ENCODE data around the gene TNIK.

DNA sequence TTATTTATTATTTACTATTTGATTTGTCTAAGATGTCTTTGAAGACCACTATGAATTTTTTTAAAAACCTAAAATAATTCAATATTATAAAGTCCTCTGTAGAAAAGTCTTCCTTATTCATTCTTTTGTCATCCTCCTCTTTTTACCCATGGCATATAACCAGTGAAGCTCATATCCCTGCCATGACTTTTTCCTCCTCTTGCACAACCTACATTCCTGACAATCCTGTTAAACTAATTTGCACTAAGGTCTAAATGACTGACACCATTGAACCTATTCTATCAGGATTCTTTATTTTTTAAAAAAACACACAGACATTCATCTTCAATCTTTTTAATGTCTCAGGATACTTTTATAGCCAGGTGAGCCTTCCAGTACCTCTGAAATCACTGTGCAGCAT lies 273.8 kb downstream of the TNIK start:
- no peak for TF ChIP-seq POLR2A (IDR thresholded peaks at IDR 0.05)
- TF ChIP-seq, protein P1, sequence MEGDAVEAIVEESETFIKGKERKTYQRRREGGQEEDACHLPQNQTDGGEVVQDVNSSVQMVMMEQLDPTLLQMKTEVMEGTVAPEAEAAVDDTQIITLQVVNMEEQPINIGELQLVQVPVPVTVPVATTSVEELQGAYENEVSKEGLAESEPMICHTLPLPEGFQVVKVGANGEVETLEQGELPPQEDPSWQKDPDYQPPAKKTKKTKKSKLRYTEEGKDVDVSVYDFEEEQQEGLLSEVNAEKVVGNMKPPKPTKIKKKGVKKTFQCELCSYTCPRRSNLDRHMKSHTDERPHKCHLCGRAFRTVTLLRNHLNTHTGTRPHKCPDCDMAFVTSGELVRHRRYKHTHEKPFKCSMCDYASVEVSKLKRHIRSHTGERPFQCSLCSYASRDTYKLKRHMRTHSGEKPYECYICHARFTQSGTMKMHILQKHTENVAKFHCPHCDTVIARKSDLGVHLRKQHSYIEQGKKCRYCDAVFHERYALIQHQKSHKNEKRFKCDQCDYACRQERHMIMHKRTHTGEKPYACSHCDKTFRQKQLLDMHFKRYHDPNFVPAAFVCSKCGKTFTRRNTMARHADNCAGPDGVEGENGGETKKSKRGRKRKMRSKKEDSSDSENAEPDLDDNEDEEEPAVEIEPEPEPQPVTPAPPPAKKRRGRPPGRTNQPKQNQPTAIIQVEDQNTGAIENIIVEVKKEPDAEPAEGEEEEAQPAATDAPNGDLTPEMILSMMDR (IDR thresholded peaks at IDR 0.05 in 8 of 11, conservative IDR thresholded peaks at IDR 0.05 in 3 of 11): no peak
- no peak for TF ChIP-seq POLR2AphosphoS5 (IDR thresholded peaks at IDR 0.05)
